HG03558 (cell line): ENCODE data around the gene TACR1.
"Not testable (repeated sequence)": the region's sequence is repeated elsewhere in the genome, so short reads cannot be mapped to it uniquely, and the experiment has no call there.

Source experiments
- ATAC-seq: cut with Tn5 transposase; IDR thresholded peaks from one replicate; pipeline ENCODE4 v1.9.1; 2021; ENCODE audit warnings: moderate number of reproducible peaks; ENCODE audit not compliant: unreplicated experiment; ENCODE audit errors: extremely low read depth

Gene TACR1, protein sequence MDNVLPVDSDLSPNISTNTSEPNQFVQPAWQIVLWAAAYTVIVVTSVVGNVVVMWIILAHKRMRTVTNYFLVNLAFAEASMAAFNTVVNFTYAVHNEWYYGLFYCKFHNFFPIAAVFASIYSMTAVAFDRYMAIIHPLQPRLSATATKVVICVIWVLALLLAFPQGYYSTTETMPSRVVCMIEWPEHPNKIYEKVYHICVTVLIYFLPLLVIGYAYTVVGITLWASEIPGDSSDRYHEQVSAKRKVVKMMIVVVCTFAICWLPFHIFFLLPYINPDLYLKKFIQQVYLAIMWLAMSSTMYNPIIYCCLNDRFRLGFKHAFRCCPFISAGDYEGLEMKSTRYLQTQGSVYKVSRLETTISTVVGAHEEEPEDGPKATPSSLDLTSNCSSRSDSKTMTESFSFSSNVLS

DNA sequence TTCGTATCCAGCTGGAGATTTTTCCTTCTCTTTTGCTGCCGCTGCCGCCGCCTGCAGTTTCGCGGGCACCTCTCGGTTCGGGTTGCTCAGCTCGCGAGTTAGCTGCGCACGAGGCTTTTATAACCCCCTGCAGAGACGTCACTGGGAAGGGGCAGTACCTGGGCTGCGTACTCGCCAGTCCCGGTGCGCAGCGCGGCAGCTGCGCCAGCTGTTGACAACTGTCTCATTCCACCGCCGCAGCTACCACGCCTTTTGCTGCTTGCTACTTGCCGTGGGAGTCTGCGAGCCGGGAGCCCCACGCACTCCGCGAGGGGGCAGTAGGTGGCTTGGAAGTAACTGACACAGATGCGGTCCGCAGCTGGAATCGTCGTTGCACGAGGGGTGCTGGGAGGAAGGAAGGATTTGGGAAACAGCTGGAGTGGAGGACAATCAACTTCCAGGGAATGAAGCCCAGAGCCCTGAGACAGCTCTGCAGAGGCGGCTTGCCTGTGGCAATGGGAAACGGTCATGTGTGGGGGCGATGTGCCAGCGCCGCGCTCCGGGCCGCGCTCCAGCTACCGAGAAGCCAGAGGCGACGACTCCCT lies at the start of gene TACR1:
Gene TACR1, minus strand, starts transcription at position 93 of the 584 bp plus-strand sequence. CDS start 586 bp downstream, outside the sequence.
- ATAC-seq: no peak

- ATAC-seq: not testable (repeated sequence)
Observed at GRCh38 chr2:75248581-75248980, 49.3 kb upstream of the TACR1 start.

DNA sequence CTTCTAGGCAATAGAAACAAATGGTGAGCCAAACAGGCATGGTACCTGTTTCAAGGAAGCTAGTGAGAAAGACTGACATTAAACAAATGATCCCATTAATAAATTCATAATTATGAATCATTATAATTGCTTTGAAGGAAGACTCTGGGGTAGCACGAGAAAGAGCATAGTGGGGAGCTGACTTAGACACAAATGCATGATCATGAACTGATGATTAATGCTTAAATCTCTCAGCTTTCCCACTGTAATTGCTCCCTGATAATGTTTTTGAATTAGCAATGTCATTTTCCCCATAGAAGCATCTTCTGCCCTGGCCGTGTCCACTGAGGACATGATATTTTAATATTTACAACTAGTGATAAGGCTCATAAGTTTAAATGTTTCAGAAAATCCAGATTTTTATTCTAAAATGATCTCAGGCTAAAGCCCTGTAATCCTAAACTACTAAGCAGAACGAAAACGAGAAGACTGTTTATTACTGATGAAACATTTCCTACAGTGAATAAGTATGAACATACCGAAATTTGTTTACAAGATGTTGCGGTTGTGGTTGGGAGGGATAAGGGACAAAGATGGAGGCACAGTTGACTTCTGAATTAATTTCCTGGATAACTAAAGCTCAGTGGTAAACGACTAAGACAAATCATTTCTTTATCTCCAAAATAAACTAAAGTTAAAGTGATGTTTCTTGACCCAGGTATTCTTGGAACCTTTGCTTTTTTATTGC lies 47.3 kb upstream of the TACR1 start:
- no peak for ATAC-seq

GRCh38 chr2:75243219-75243618 lies 43.9 kb upstream of the TACR1 start:
- ATAC-seq: no peak

GRCh38 chr2:75241696-75242095 lies 42.4 kb upstream of the TACR1 start:
- ATAC-seq: no peak

DNA sequence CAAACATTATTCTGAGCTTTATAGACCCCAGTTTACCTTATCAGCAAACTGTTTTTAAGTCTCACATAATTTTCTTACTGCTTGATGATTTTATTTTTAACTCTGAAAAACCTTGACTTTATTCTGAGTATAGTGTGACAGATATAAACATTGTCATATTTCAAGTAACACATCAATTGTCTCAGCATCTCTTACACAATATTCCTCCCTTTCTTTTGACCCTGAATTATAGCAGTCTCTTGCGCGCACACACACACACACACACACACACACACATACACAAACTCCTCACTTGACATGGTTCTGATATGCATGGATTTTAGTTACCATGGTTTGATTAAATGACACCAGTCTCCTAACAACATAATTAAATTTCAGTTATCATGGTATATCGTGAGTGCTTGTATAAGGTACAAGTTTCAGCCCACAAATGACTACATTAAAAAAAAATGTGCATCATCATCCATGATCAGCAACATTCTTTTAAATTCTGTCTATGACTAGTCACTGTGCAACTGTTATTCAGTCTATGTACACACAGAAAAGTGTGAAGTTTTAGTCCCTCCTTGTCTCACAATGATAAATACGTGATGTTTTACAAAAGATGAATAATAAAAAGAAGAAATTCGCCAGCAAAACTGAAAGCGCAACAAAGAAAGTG lies 39.5 kb upstream of the TACR1 start:
- ATAC-seq: no peak

- ATAC-seq: no peak
Observed at GRCh38 chr2:75237296-75237695, 38.0 kb upstream of the TACR1 start.

GRCh38 chr2:75233965-75234364 lies 34.6 kb upstream of the TACR1 start:
- ATAC-seq: no peak

GRCh38 chr2:75226617-75227016 lies 27.3 kb upstream of the TACR1 start:
- no peak for ATAC-seq

DNA sequence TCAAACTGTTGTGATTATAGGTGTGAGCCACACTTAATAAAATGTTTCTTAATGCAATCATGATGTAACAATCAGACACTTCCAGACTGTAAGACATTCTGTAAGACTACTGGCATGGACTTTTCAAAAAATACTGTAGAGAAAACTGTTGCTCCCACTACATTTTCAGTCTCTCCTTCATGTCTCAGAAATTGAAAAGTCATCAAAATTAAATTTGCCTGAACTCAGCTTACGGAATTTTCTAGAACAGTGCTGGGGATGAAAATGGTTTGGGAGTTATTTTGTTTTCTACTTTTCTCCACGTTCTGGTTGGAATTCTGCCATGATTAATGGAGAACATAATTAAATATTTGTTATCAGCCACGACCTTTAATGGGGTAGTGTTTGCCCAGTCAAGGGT lies 26.8 kb upstream of the TACR1 start:
- no peak for ATAC-seq

DNA sequence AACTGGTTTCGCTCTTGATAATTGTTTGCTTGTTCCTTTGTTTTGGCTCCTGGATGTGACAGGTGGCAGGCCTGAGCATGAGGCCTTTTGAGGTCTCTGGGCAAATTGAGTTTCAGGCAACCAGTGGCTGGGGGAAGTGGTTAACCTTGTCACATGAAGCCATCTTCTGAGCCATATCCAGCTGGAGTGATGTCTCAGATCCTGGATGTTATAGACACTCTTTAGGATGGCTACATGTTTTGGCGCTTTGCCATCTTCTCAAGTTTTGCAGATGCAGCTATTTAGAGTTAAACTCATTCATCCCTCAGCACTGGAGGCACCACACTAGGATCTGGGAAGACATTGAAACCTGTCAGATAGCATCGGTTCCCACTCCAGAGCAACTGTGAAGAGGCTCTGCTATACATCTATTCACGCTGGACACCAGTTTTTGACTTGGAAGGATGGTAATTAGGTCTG lies 25.3 kb upstream of the TACR1 start:
- ATAC-seq: no peak

- ATAC-seq: no peak
Observed at GRCh38 chr2:75222527-75222926, 23.2 kb upstream of the TACR1 start.

DNA sequence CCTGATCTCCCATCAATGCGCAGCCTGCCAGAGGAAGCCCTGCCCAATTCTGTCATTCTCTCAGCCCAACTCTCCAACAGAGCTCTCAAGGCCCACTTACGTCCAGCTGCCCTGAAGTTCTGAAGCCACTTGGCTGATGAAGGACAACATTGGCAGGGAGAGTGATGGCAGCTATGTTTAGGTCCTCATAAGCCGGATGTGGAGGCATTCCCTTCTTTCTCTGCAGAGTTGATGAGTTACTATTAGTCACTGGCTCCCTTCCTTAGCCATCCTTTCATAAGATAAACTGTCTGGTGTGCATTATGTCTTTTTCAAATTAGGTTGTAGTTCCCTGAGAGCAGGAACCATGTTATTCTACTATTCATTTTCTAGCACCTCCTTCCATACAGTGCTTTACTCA lies 22.5 kb upstream of the TACR1 start:
- no peak for ATAC-seq

DNA sequence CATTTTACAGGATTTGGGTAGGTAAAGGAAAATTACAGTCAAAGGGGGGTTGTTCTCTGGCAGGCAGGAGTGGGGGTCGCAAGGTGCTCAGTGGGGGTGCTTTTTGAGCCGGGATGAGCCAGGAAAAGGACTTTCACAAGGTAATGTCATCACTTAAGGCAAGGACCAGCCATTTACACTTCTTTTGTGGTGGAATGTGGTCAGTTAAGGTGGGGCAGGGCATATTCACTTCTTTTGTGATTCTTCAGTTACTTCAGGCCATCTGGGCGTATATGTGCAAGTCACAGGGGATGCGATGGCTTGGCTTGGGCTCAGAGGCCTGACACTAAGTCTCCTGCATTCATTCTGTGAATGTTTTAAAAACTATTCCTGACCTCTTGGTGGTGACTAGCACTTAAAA lies 19.9 kb upstream of the TACR1 start:
- not testable (repeated sequence) for ATAC-seq

DNA sequence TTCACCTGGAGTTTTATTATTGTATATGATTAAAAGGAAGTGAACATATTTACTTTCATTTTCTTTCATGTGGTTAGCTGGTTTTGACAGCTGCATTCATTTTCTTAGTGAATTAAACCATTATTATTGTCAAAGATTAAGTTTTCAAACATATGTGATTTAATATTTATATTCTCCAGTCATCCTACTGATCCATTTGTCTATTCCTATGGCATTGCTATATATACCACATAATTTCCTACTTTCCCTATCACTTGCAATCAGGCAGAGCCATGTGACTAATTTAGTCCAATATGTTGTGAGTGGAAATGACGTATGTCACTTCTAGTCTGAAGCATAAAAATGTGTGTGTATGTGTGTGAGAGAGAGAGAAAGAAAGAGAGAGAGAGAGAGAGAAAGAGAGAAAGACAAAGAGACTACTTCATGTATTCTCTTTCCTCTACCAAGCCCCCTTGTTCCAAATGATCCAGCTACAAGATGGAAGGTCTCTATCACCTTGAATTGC lies 12.0 kb upstream of the TACR1 start:
- ATAC-seq: no peak

- ATAC-seq: no peak
Observed at GRCh38 chr2:75210409-75210808, 11.1 kb upstream of the TACR1 start.

GRCh38 chr2:75208738-75209137 lies 9.4 kb upstream of the TACR1 start:
- no peak for ATAC-seq

- no peak for ATAC-seq
Observed at GRCh38 chr2:75204833-75205232, 5.5 kb upstream of the TACR1 start.

GRCh38 chr2:75202359-75202758 lies 3.0 kb upstream of the TACR1 start:
- no peak for ATAC-seq
